H1 (cell line): ENCODE measurements around the gene TWIST2. TPM values are rescaled to one million over a fixed set of nuclear protein-coding genes. Genes with fewer than 3 reads are reported as not detected.

Source experiments
- CTCF ChIA-PET: fragments of 300-600 bp; sonication (Branson Sonifier 250); formaldehyde crosslinking; loops from one replicate; lab custom pipeline; 2021; ENCODE audit not compliant: partially characterized antibody; lab: Charles Lee
- POLR2A ChIA-PET: fragments of 300-600 bp; sonication (Branson Sonifier 250); formaldehyde crosslinking; loops from one replicate; lab custom pipeline; 2021; ENCODE audit warnings: inconsistent platforms; ENCODE audit not compliant: partially characterized antibody; lab: Charles Lee
- DNase-seq, 2 experiments: peaks; one replicate each; pipeline versions ENCODE4 v3.0.0 to v3.0.0-alpha.2; 2010 to 2022; ENCODE audit warnings: low spot score in 2 of 2, low read depth in 1 of 2, mixed read lengths in 1 of 2
- FAIRE-seq: peaks from 2 replicates; lab custom pipeline; 2011; peaks lifted over from hg19 to GRCh38; lab: Jason Lieb, UNC
- H2AFZ ChIP-seq: 2 replicates; pipeline ENCODE4 v1.8.1; 2012; ENCODE audit warnings: low read length, inconsistent platforms
- H2AK5ac ChIP-seq: 2 replicates; pipeline ENCODE4 v1.6.1; 2013; ENCODE audit warnings: low read depth, low read length
- H2BK120ac ChIP-seq: replicated peaks from 2 replicates; pipeline ENCODE3; 2013; ENCODE audit warnings: low read depth, low read length, inconsistent platforms
- H2BK12ac ChIP-seq: 2 replicates; pipeline ENCODE4 v1.6.1; 2013; ENCODE audit warnings: low read depth, low read length
- H2BK15ac ChIP-seq: 2 replicates; pipeline ENCODE4 v1.6.1; 2013; ENCODE audit warnings: low read length
- H2BK20ac ChIP-seq: 2 replicates; pipeline ENCODE4 v1.6.1; 2013; ENCODE audit warnings: low read length
- H2BK5ac ChIP-seq: 2 replicates; pipeline ENCODE4 v1.6.1; 2013; ENCODE audit warnings: low read depth, low read length
- H3K14ac ChIP-seq: 2 replicates; pipeline ENCODE4 v1.6.1; 2013; ENCODE audit warnings: inconsistent platforms; ENCODE audit not compliant: insufficient read length
- H3K18ac ChIP-seq: 2 replicates; pipeline ENCODE4 v1.6.1; 2013; ENCODE audit warnings: low read length; ENCODE audit errors: extremely low read depth
- H3K23ac ChIP-seq: 2 replicates; pipeline ENCODE4 v1.6.1; 2013; ENCODE audit warnings: inconsistent platforms; ENCODE audit not compliant: insufficient read length
- H3K23me2 ChIP-seq: 2 replicates; pipeline ENCODE4 v1.6.1; 2013; ENCODE audit warnings: low read depth, low read length
- H3K27ac ChIP-seq: 2 replicates; pipeline ENCODE4 v1.6.1; 2011; ENCODE audit warnings: low read depth, low read length, inconsistent platforms
- H3K27me3 ChIP-seq, 4 experiments: replicated peaks in 1 of 4; 1 replicate in 1 of 4; 2 replicates in 3 of 4; pipeline versions ENCODE4 v1.6.1 to v1.8.1; 2011 to 2013; ENCODE audit warnings: low read length in 3 of 4, mild to moderate bottlenecking in 3 of 4, inconsistent platforms in 2 of 4, mixed read lengths in 2 of 4, moderate library complexity in 1 of 4; ENCODE audit not compliant: control insufficient read depth in 3 of 4, insufficient read depth in 3 of 4; ENCODE audit errors: extremely low read depth in 1 of 4
- H3K36me3 ChIP-seq, 4 experiments: 2 replicates each; pipeline versions ENCODE4 v1.6.1 to v1.8.1; 2011 to 2013; ENCODE audit warnings: mild to moderate bottlenecking in 4 of 4, low read length in 3 of 4, moderate library complexity in 2 of 4, control low read depth in 1 of 4, inconsistent platforms in 1 of 4; ENCODE audit not compliant: insufficient read depth in 4 of 4, control insufficient read depth in 2 of 4
- H3K4ac ChIP-seq: replicated peaks from 2 replicates; pipeline ENCODE3; 2013; ENCODE audit warnings: low read length, low read depth, mixed read lengths, inconsistent platforms; ENCODE audit not compliant: insufficient read length
- H3K4me1 ChIP-seq, 4 experiments: replicated peaks in 1 of 4; 1 replicate in 1 of 4; 2 replicates in 3 of 4; pipeline versions ENCODE4 v1.6.1 to v1.8.1; 2011 to 2013; ENCODE audit warnings: low read length in 3 of 4, inconsistent platforms in 2 of 4, mixed read lengths in 1 of 4; ENCODE audit not compliant: insufficient read depth in 4 of 4, control insufficient read depth in 3 of 4
- H3K4me2 ChIP-seq, 2 experiments: 2 replicates each; pipeline versions ENCODE4 v1.6.1 to v1.8.1; 2011 to 2013; ENCODE audit warnings: low read depth in 2 of 2, low read length in 2 of 2, control low read depth in 1 of 2, inconsistent platforms in 1 of 2, mild to moderate bottlenecking in 1 of 2; ENCODE audit not compliant: insufficient read depth in 1 of 2
- H3K4me3 ChIP-seq, 4 experiments: fragments of 200-600, 300-600 bp in 1 of 4; sonication (generic), shearing (Covaris generic), sonication (Bioruptor Twin) in 1 of 4; 2 replicates each; pipeline versions ENCODE4 v1.5.1 to v1.8.1; 2011 to 2016; ENCODE audit warnings: low read length in 4 of 4, low read depth in 3 of 4, control low read depth in 2 of 4, inconsistent platforms in 2 of 4, mild to moderate bottlenecking in 2 of 4, mixed read lengths in 1 of 4, moderate library complexity in 1 of 4; ENCODE audit not compliant: insufficient read depth in 2 of 4; ENCODE audit errors: extremely low read depth in 1 of 4
- H3K56ac ChIP-seq: replicated peaks from 2 replicates; pipeline ENCODE3; 2013; ENCODE audit warnings: low read depth, mild to moderate bottlenecking, mixed read lengths, low read length, inconsistent platforms; ENCODE audit not compliant: insufficient read length
- H3K79me1 ChIP-seq: 2 replicates; pipeline ENCODE4 v1.6.1; 2013; ENCODE audit warnings: low read depth, low read length, control low read depth
- H3K79me2 ChIP-seq, 2 experiments: 2 replicates each; pipeline versions ENCODE4 v1.6.1 to v1.8.1; 2012 to 2013; ENCODE audit warnings: low read length in 2 of 2, mild to moderate bottlenecking in 2 of 2, inconsistent platforms in 1 of 2; ENCODE audit not compliant: insufficient read depth in 2 of 2, control insufficient read depth in 1 of 2
- H3K9ac ChIP-seq, 4 experiments: replicated peaks in 1 of 4; 1 replicate in 1 of 4; 2 replicates in 3 of 4; pipeline versions ENCODE4 v1.6.1 to v1.8.1; 2011 to 2013; ENCODE audit warnings: low read depth in 3 of 4, low read length in 3 of 4, control low read depth in 2 of 4, mild to moderate bottlenecking in 2 of 4, moderate library complexity in 2 of 4, inconsistent platforms in 1 of 4; ENCODE audit errors: extremely low read depth in 1 of 4
- H3K9me3 ChIP-seq, 2 experiments: 2 replicates each; pipeline versions ENCODE4 v1.6.1 to v1.8.1; 2012 to 2013; ENCODE audit warnings: mild to moderate bottlenecking in 2 of 2, moderate library complexity in 2 of 2, control low read depth in 1 of 2, inconsistent platforms in 1 of 2, low read depth in 1 of 2, low read length in 1 of 2, mixed read lengths in 1 of 2; ENCODE audit not compliant: insufficient read depth in 2 of 2
- H4K20me1 ChIP-seq, 2 experiments: replicated peaks in 1 of 2; 2 replicates each; pipeline versions ENCODE3 to v1.8.1; 2011 to 2013; ENCODE audit warnings: inconsistent platforms in 2 of 2, low read length in 2 of 2, mild to moderate bottlenecking in 1 of 2; ENCODE audit not compliant: insufficient read depth in 2 of 2, control insufficient read depth in 1 of 2
- H4K5ac ChIP-seq: 2 replicates; pipeline ENCODE4 v1.6.1; 2013; ENCODE audit warnings: low read length, low read depth, mixed read lengths, inconsistent platforms; ENCODE audit not compliant: insufficient read length
- H4K8ac ChIP-seq: 2 replicates; pipeline ENCODE4 v1.8.0; 2013; ENCODE audit warnings: mild to moderate bottlenecking, moderate library complexity, low read length, inconsistent platforms; ENCODE audit not compliant: insufficient read depth; ENCODE audit errors: extremely low read depth
- H4K91ac ChIP-seq: replicated peaks from 2 replicates; pipeline ENCODE3; 2013; ENCODE audit warnings: low read length, mixed read lengths, inconsistent platforms; ENCODE audit not compliant: insufficient read length
- ASH2L ChIP-seq: fragments of 200-600, 300-600 bp; sonication (generic); IDR thresholded peaks from one replicate; pipeline ENCODE4 v1.7.1; 2017; ENCODE audit warnings: low read length
- EZH2 ChIP-seq: fragments of 200-600 bp; sonication (generic); IDR thresholded peaks from 2 replicates; pipeline ENCODE4 v1.7.1; 2012; ENCODE audit warnings: low read depth, mild to moderate bottlenecking, moderate library complexity, low read length, inconsistent platforms; ENCODE audit not compliant: severe bottlenecking
- GTF2F1 ChIP-seq: IDR thresholded peaks from 2 replicates; pipeline ENCODE4 v1.6.1; 2012; ENCODE audit warnings: low read depth, low read length, improper control_type of control experiment, borderline replicate concordance
- JUN ChIP-seq: IDR thresholded peaks from 2 replicates; pipeline ENCODE4 v1.6.1; 2011; ENCODE audit warnings: low read depth, mild to moderate bottlenecking, improper control_type of control experiment, low read length
- JUND ChIP-seq: IDR thresholded peaks from 2 replicates; pipeline ENCODE4 v1.6.1; 2011; ENCODE audit warnings: mild to moderate bottlenecking, improper control_type of control experiment, low read length
- NRF1 ChIP-seq: IDR thresholded peaks from 2 replicates; pipeline ENCODE4 v1.6.1; 2011; ENCODE audit warnings: mild to moderate bottlenecking, low read depth, low read length, improper control_type of control experiment
- POLR2A ChIP-seq, 2 experiments: IDR thresholded peaks; 1 replicate in 1 of 2; 2 replicates in 1 of 2; pipeline ENCODE4 v1.6.1; 2011; ENCODE audit warnings: low read depth in 2 of 2, low read length in 2 of 2, mild to moderate bottlenecking in 2 of 2; ENCODE audit errors: control extremely low read depth in 1 of 2
- RAD21 ChIP-seq, 2 experiments: IDR thresholded peaks in 1 of 2; conservative IDR thresholded peaks in 1 of 2; 2 replicates each; pipeline ENCODE4 v1.6.1; 2011; ENCODE audit warnings: low read depth in 2 of 2, low read length in 2 of 2, improper control_type of control experiment in 1 of 2, inconsistent platforms in 1 of 2, mild to moderate bottlenecking in 1 of 2, moderate library complexity in 1 of 2
- WGBS, 2 experiments: shearing (Covaris generic) in 1 of 2; methylation state at CpG; one replicate each; pipeline versions ENCODE4 v1.1.6 to v1.1.7; 2013 to 2015; ENCODE audit warnings: low lambda C conversion rate in 2 of 2, mixed read lengths in 2 of 2, inconsistent platforms in 1 of 2, low coverage in 1 of 2, missing lambda C conversion rate in 1 of 2; ENCODE audit not compliant: insufficient replicate concordance in 2 of 2, insufficient coverage in 1 of 2, insufficient read length in 1 of 2; ENCODE audit errors: extremely low coverage in 1 of 2, missing lambda C conversion rate in 1 of 2; 5-methylcytosine and 5-hydroxymethylcytosine counted together
- polyA plus RNA-seq, 7 experiments: library from polyadenylated mRNA; depleted of rRNA in 3 of 7; stranded (reverse) in 5 of 7; unstranded in 2 of 7; fragments of >200 nt in 5 of 7; fragments of 200-250 nt in 2 of 7; gene quantifications; 1 replicate in 5 of 7; 2 replicates in 1 of 7; 4 replicates in 1 of 7; pipeline versions ENCODE4 v1.2.1 to v1.2.3, GENCODE V29; 2011 to 2013; ENCODE audit warnings: missing spikeins in 2 of 7, mixed read lengths in 2 of 7
- total RNA-seq: library from RNA; stranded (reverse); fragmentation: NEBNext Ultra II Directional; extraction: Animal tissue kit (Norgen Biotek cat#: 25700); gene quantifications from 2 replicates; pipeline ENCODE4 v1.2.1, GENCODE V29; 2021

The TWIST2 gene
- total and polyA plus RNA-seq, 2 of the 8 experiments (the other 6 are each of a cell fraction or from before 2014, with no cell fraction given) = 2.6 to 4.3 TPM

DNA sequence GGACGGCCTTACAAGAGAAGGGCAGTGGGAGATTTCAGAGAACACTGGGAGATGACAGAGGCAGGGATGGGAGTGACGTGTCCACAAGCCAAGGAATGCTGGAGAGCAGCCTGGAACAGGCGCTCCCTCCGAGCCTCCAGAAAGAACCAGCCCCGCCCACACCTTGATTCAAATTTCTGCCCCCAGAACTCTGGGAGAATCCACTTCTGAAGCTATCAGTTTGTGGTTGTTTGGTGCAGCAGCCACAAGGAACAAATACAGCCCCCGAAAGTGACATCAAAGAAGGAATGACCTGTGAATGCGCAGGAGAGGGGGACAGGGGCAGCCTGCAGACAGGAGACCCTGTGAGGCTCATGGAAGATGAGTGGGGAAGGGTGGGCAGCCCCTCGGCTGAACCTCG is 67.3 kb downstream of the TWIST2 start:
- Histone ChIP-seq H2BK20ac (no peak overlapping the region), H3K18ac (no peak overlapping the region), H2BK5ac (no peak overlapping the region), H2AFZ (no peak overlapping the region), H3K36me3 (no peaks in the 10 kb centered on the region), H3K79me1 (no peaks in the 10 kb centered on the region), H2BK12ac (no peak overlapping the region), H3K9ac (no peak overlapping the region), H3K14ac (no peak overlapping the region), H4K20me1 (no peaks in the 10 kb centered on the region), H4K91ac (no peak overlapping the region), H3K56ac (no peak overlapping the region), H2AK5ac (no peak overlapping the region), H3K23me2 (peaks cover 4% of the 10 kb centered on the region; the same call in 1 of the 2 replicates), H3K27ac (no peak overlapping the region), H3K4ac (no peak overlapping the region), H3K9me3 (peaks cover 0 to 2% of the 10 kb centered on the region in 2 experiments; a peak in 1 of 4 replicates), H3K23ac (no peak overlapping the region), H3K4me1 (no peaks in the 10 kb centered on the region; a peak in 1 of 7 replicates), H3K4me3 (no peak overlapping the region), H4K5ac (no peak overlapping the region), H2BK15ac (no peak overlapping the region), H2BK120ac (no peak overlapping the region), H3K27me3 (no peaks in the 10 kb centered on the region), H3K4me2 (no peak overlapping the region), H4K8ac (no peak overlapping the region), H3K79me2 (no peaks in the 10 kb centered on the region)
- ChIA-PET CTCF (no interaction called here), POLR2A (no interaction called here)
- no peak for DNase-seq
- 87% methylated on average over 9 of the region's 9 CpGs; no CpG with 5 or more reads in 1 of the 2 experiments for whole genome bisulfite sequencing, 2 experiments
- TF ChIP-seq POLR2A (IDR thresholded peaks at IDR 0.05; ENCODE audit: control extremely low read depth in 1 of 2, low read depth in 2 of 2, low read length in 2 of 2) (no peak), JUN (no peak), EZH2 (no peak), GTF2F1 (no peak), JUND (no peak), ASH2L (no peak), RAD21 (IDR thresholded peaks at IDR 0.05 in 1 of 2, conservative IDR thresholded peaks at IDR 0.05 in 1 of 2; ENCODE audit: low read depth in 2 of 2, low read length in 2 of 2) (no peak), NRF1 (no peak)
- FAIRE-seq = no peak
